ENCODE data around the gene ABR. TPM values are rescaled to one million over a fixed set of nuclear protein-coding genes. Genes with fewer than 3 reads are reported as not detected.
"Not testable (repeated sequence)": the region's sequence is repeated elsewhere in the genome, so short reads cannot be mapped to it uniquely, and the experiment has no call there.

The ABR gene
- total and polyA plus RNA-seq, 2 of the 8 experiments (the other 6 are each of a cell fraction or from before 2014, with no cell fraction given), result 44.8 to 47.2 TPM

DNA sequence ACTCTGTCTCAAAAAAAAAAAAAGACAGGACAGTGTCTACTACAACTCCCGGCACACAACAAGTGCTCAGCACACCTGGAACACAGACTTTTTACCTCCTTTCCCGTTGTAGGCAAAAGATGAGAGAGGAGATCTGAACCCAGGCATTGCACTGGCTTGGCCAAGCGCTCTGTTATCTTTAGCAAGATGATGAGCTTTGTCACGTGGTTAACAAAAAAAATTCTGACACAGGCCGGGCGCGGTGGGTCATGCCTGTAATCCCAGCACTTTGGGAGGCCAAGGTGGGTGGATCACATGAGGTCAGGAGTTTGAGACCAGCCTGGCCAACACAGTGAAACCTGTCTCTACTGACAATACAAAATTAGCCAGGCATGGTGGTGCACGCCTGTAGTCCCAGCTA, 27.2 kb downstream of the ABR start:
- H3K4me1 ChIP-seq (replicated peaks in 1 of 4; ENCODE audit: control insufficient read depth in 3 of 4, insufficient read depth in 4 of 4, low read length in 3 of 4), result not testable (repeated sequence)

More for the DNA sequence above, 27.2 kb downstream of the ABR start:
- H2AFZ ChIP-seq (ENCODE audit: low read length); H3K27ac ChIP-seq (ENCODE audit: low read depth, low read length); H3K4me3 ChIP-seq (ENCODE audit: extremely low read depth in 1 of 4, insufficient read depth in 2 of 4, low read depth in 3 of 4, low read length in 4 of 4); H3K9ac ChIP-seq (replicated peaks in 1 of 4; ENCODE audit: extremely low read depth in 1 of 4, low read depth in 3 of 4, low read length in 3 of 4); H2BK15ac ChIP-seq (ENCODE audit: low read length); H4K5ac ChIP-seq (ENCODE audit: insufficient read length, low read depth, low read length); H3K9me3 ChIP-seq (ENCODE audit: insufficient read depth in 2 of 2, low read depth in 1 of 2, low read length in 1 of 2); POLR2A ChIA-PET (ENCODE audit: partially characterized antibody); H3K23me2 ChIP-seq (ENCODE audit: low read depth, low read length); H3K56ac ChIP-seq (replicated peaks; ENCODE audit: insufficient read length, low read depth, low read length); H4K20me1 ChIP-seq (replicated peaks in 1 of 2; ENCODE audit: control insufficient read depth in 1 of 2, insufficient read depth in 2 of 2, low read length in 2 of 2); H3K4me2 ChIP-seq (ENCODE audit: insufficient read depth in 1 of 2, low read depth in 2 of 2, low read length in 2 of 2); DNase-seq (ENCODE audit: low read depth in 1 of 2, low spot score in 2 of 2); H3K79me2 ChIP-seq (ENCODE audit: control insufficient read depth in 1 of 2, insufficient read depth in 2 of 2, low read length in 2 of 2); H4K8ac ChIP-seq (ENCODE audit: extremely low read depth, insufficient read depth, low read length); H3K27me3 ChIP-seq (replicated peaks in 1 of 4; ENCODE audit: control insufficient read depth in 3 of 4, extremely low read depth in 1 of 4, insufficient read depth in 3 of 4, low read length in 3 of 4); H3K36me3 ChIP-seq (ENCODE audit: control insufficient read depth in 2 of 4, insufficient read depth in 4 of 4, low read length in 3 of 4); H2BK5ac ChIP-seq (ENCODE audit: low read depth, low read length); H2BK12ac ChIP-seq (ENCODE audit: low read depth, low read length); H2BK20ac ChIP-seq (ENCODE audit: low read length); H2BK120ac ChIP-seq (replicated peaks; ENCODE audit: low read depth, low read length); H4K91ac ChIP-seq (replicated peaks; ENCODE audit: insufficient read length, low read length); FAIRE-seq; H3K23ac ChIP-seq (ENCODE audit: insufficient read length); H3K4ac ChIP-seq (replicated peaks; ENCODE audit: insufficient read length, low read depth, low read length); H2AK5ac ChIP-seq (ENCODE audit: low read depth, low read length); H3K79me1 ChIP-seq (ENCODE audit: low read depth, low read length); H3K18ac ChIP-seq (ENCODE audit: extremely low read depth, low read length); H3K14ac ChIP-seq (ENCODE audit: insufficient read length): not testable (repeated sequence)
- WGBS, 2 experiments (ENCODE audit: extremely low coverage in 1 of 2, insufficient coverage in 1 of 2, insufficient read length in 1 of 2, insufficient replicate concordance in 2 of 2, low coverage in 1 of 2, low lambda C conversion rate in 2 of 2, missing lambda C conversion rate in 1 of 2), result 93% methylated on average over 8 of the region's 8 CpGs; no CpG with 5 or more reads in 1 of the 2 experiments
- CTCF ChIA-PET (ENCODE audit: partially characterized antibody), result interaction anchor here (0.6 to 1.4 kb wide), 4 partner anchors 9 to 96 kb away, joined by 3 to 4 read pairs (median 3); no protein-coding TSS in a partner anchor
